ENCODE results near the gene PPP2R2D. TPM values are rescaled to one million over a fixed set of nuclear protein-coding genes. Genes with fewer than 3 reads are reported as not detected.

Gene PPP2R2D
- total and polyA plus RNA-seq, 2 experiments from 2014 or later = 25.9 to 32.1 TPM

GRCh38 chr10:131920151-131920550 is 19.3 kb downstream of the PPP2R2D start:
- Histone ChIP-seq H2AFZ (no peak overlapping the region), H3K9me3 (ENCODE audit: low read depth) (no peaks in the 10 kb centered on the region), H3K36me3 (replicated peaks; ENCODE audit: insufficient read depth, low read depth) (no peaks in the 10 kb centered on the region), H3K4me2 (no peak overlapping the region), H3K79me2 (peaks cover 69% of the 10 kb centered on the region), H3K27me3 (no peaks in the 10 kb centered on the region), H3K4me1 (ENCODE audit: insufficient read depth) (no peaks in the 10 kb centered on the region), H4K20me1 (ENCODE audit: insufficient read depth, poor library complexity, severe bottlenecking) (peaks cover 51% of the 10 kb centered on the region), H3K4me3 (no peak overlapping the region), H3K27ac (no peak overlapping the region), H3K9me2 (replicated peaks; ENCODE audit: insufficient read depth) (no peaks in the 10 kb centered on the region)
- no peak for DNase-seq (ENCODE audit: low spot score)
- WGBS (ENCODE audit: low lambda C conversion rate, missing lambda C conversion rate) = 97% methylated on average over 6 of the region's 11 CpGs
- TF ChIP-seq EZH2 (IDR thresholded peaks at IDR 0.05; ENCODE audit: borderline replicate concordance) = no peak
- no peak for TF ChIP-seq CTCF (IDR thresholded peaks at IDR 0.05; ENCODE audit: poor library complexity)
- no peak for TF ChIP-seq EZH2phosphoT487 (IDR thresholded peaks at IDR 0.05; ENCODE audit: low read depth, severe bottlenecking, unreplicated experiment)

GRCh38 chr10:131920693-131921092 is 19.9 kb downstream of the PPP2R2D start:
- Histone ChIP-seq H4K20me1 (ENCODE audit: insufficient read depth, poor library complexity, severe bottlenecking) (peaks cover 50% of the 10 kb centered on the region), H3K9me3 (ENCODE audit: low read depth) (no peaks in the 10 kb centered on the region), H3K9me2 (replicated peaks; ENCODE audit: insufficient read depth) (no peaks in the 10 kb centered on the region), H3K4me2 (no peak overlapping the region), H3K4me3 (no peak overlapping the region), H3K79me2 (peaks cover 69% of the 10 kb centered on the region), H3K27ac (no peak overlapping the region), H2AFZ (no peak overlapping the region), H3K27me3 (no peaks in the 10 kb centered on the region), H3K4me1 (ENCODE audit: insufficient read depth) (no peaks in the 10 kb centered on the region), H3K36me3 (replicated peaks; ENCODE audit: insufficient read depth, low read depth) (no peaks in the 10 kb centered on the region)
- DNase-seq (ENCODE audit: low spot score) = no peak
- 85% methylated on average over 5 of the region's 5 CpGs for WGBS (ENCODE audit: low lambda C conversion rate, missing lambda C conversion rate)
- TF ChIP-seq EZH2 (IDR thresholded peaks at IDR 0.05; ENCODE audit: borderline replicate concordance) (no peak), CTCF (IDR thresholded peaks at IDR 0.05; ENCODE audit: poor library complexity) (no peak), EZH2phosphoT487 (IDR thresholded peaks at IDR 0.05; ENCODE audit: low read depth, severe bottlenecking, unreplicated experiment) (no peak)

GRCh38 chr10:131921184-131921583 is 20.4 kb downstream of the PPP2R2D start:
- TF ChIP-seq EZH2 (IDR thresholded peaks at IDR 0.05; ENCODE audit: borderline replicate concordance) = no peak
- no peak for TF ChIP-seq EZH2phosphoT487 (IDR thresholded peaks at IDR 0.05; ENCODE audit: low read depth, severe bottlenecking, unreplicated experiment)
- no peak for TF ChIP-seq CTCF (IDR thresholded peaks at IDR 0.05; ENCODE audit: poor library complexity)
- H3K9me3 ChIP-seq (ENCODE audit: low read depth) = no peaks in the 10 kb centered on the region
- DNase-seq (ENCODE audit: low spot score) = no peak
- H3K27ac ChIP-seq = no peak overlapping the region
- H3K4me1 ChIP-seq (ENCODE audit: insufficient read depth) = no peaks in the 10 kb centered on the region
- peaks cover 69% of the 10 kb centered on the region for H3K79me2 ChIP-seq
- H4K20me1 ChIP-seq (ENCODE audit: insufficient read depth, poor library complexity, severe bottlenecking) = peaks cover 48% of the 10 kb centered on the region
- 82% methylated on average over 8 of the region's 8 CpGs for WGBS (ENCODE audit: low lambda C conversion rate, missing lambda C conversion rate)
- H3K27me3 ChIP-seq = no peaks in the 10 kb centered on the region
- no peak overlapping the region for H3K4me3 ChIP-seq
- no peaks in the 10 kb centered on the region for H3K36me3 ChIP-seq (replicated peaks; ENCODE audit: insufficient read depth, low read depth)
- H3K4me2 ChIP-seq = no peak overlapping the region
- no peak overlapping the region for H2AFZ ChIP-seq
- no peaks in the 10 kb centered on the region for H3K9me2 ChIP-seq (replicated peaks; ENCODE audit: insufficient read depth)

Data from hepatocyte (in vitro differentiated cells).